Activated CD4-positive, alpha-beta T cell treated with anti-CD3 and anti-CD28 coated beads, Interleukin-2, amount 50 U/mL, for 16 hours (primary cell): ENCODE results near the gene CDCA4.
A peak's percentile ranks its signal among the peaks of the same experiment; 100 is the strongest.
"Not testable (repeated sequence)": the region's sequence is repeated elsewhere in the genome, so short reads cannot be mapped to it uniquely, and the experiment has no call there.

Experiments used
- DNase-seq: peaks from one replicate; pipeline ENCODE4 v3.0.0-alpha.2; 2020

The CDCA4 gene

GRCh38 chr14:105020815-105021655, at the start of gene CDCA4:
TSS of gene CDCA4 (minus strand) at chr14:105021083. CDS start at chr14:105011929, 9,154 bp downstream.
- DNase-seq: peak; percentile 98

DNA sequence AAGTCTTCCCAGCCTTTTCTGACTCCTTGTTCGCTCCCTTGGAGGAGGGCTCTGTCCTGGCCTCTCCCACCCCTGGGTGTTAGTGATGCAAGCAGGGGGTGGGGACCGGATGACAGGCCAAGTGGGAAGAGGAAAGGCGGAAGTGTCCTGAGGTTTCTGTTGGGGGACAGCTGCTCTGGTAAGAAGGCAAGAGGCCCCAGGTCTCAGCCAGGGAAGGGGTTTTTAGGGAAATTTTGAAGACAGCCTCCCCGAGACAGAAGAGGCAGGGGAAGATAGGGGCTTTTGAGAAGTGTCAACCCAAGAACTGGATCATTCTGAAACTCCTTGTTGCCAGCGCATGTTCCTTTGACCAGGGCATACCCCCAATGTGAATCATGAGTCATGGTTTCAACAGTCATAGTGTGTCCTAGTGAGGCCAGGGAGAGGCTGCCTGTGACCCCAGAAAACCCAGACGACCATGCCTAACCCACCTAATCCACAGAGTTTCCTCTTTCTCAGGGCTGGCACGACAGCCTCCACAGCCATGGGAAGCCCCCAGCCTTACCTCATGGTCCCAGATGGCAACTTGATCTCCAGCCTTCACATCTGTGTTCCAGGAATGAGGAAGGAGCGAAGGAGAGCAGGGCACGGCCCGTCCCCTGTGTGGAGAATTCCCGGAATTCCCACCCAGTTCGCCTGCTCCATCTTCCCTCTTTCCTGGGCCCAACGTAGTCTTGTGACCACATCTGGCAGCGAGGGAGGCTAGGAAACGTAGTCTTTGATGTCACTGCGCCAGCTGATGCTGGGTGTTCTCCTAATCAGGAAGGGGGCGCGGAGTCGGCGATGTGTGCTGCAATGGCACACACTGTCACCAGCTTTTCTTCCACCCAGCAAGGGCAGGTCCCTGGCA, 49.2 kb upstream of the CDCA4 start:
- peak; percentile 93 for DNase-seq

- DNase-seq: no peak
Observed at GRCh38 chr14:105069522-105069870, 48.6 kb upstream of the CDCA4 start.

DNA sequence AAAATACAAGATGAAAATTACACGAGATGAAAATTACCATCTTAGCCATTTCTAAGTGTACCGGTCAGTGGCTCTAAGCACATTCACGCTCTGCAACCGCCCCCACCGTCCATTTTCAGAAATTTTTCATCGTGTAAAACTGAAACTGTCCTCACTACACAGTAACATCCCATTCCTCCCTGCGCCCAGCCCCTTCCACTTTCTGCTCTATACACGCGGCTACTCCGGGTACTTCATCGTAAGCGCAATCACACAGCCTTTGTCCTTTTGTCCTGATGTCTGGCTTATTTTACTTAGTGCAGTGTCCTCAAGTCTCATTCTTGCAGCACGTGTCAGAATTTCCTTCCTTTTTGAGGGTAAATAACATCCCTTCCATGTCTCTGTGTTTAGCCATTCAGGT, 47.9 kb upstream of the CDCA4 start:
- no peak for DNase-seq

DNA sequence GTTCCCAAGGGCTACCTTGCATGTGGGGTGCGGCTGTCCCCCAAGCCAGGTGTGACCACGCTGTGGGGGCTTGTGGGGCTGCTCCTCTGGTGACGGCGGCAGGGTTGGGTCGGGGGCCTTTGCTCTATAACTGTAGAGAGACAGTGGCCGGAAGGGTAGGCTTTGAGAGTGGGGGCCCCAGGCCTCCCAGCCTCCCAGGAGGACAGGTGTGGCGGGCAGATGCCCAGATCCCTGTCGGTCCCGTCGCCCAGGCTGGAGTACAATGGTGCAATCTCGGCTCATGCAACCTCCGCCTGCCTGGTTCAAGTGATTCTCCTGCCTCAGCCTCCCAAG, 47.1 kb upstream of the CDCA4 start:
- no peak for DNase-seq

- peak; percentile 86 for DNase-seq
Observed at GRCh38 chr14:105067140-105067968, 46.5 kb upstream of the CDCA4 start.

GRCh38 chr14:105066240-105067071, 45.6 kb upstream of the CDCA4 start:
- no peak for DNase-seq

DNA sequence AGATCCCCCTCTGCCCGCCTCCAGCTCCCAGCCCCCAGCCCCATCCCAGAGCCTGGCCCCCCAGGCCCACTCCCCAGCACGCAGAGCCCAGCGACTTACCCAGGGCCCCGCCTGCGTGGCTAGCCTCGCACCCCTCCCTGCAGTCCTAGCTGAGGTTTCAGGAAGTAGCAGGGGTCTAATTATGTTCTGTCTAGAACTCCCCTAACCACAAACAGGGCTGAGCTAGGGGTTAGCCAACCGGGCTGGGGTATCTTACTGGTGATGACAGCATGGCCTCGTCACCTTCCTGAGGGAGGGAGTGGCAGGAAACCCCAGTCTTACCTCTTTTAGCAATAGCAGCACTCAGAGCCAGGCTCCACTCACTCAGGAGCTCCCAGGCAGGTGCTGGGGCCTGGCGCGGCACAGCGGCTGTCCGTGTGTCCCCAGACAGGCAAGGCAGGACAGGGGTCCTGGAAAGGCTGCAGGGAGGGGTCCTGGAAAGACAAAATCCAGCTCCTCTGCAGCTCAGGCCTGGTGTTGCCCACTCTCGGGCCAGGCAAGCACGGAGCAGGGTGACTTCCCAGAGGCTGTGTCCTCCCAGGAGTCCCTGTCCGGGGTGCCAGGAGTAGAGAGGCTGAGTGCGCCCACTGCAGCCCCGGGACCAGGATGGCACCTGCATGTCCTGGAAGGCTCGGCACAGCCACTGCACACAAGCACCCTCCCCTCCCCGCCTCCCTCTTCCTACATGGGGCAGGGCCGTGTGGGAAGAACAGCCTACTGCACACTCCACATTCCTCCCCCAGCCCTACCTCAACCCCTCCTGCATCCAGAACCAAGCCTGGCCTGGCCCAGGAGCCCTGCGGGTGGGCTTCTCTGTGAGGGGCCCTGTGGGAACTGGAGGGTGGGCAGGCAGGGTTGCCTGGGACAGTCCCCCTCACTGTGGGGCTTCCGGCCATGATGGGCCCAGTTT, 44.7 kb upstream of the CDCA4 start, which contains the start of gene GPR132:
Gene GPR132, minus strand, starts transcription at position 151 of the 949 bp plus-strand sequence. CDS start 10,010 bp downstream, outside the sequence.
- peak; percentile 97 for DNase-seq

- DNase-seq: peak; percentile 56
Observed at GRCh38 chr14:105064721-105065143, 43.8 kb upstream of the CDCA4 start.

DNA sequence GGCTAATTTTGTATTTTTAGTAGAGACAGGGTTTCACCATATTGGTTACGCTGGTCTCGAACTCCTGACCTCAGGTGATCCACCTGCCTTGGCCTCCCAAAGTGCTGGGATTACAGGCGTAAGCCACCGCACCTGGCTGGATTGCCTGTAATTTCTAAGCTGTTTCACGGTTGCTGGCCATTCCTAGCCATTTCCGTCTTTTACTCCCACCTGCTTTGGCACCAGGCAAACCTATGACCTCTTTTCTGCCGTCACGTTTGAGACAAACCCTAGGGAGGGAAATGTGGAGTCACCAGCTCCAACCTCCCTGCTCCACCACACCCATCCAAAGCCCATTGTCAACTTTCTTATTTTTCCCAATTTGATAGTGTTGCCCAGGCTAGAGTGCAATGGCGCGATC, 43.1 kb upstream of the CDCA4 start:
- DNase-seq: no peak

DNA sequence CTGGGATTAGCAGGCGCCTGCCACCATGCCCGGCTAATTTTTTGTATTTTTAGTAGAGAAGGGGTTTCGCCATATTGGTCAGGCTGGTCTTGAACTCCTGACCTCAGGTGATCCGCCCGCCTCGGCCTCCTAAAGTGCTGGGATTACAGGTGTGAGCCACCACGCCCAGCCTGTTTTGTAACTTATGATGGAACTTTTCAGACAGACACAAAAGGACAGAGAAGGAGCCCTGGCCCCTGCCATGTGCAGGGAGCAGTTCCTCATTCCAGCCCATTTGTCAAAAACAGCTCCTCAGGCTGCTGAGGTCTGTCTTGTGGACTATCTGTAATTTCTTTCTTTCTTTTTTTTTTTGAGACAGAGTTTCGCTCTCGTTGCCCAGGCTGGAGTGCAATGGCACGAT, 42.6 kb upstream of the CDCA4 start:
- not testable (repeated sequence) for DNase-seq

- no peak for DNase-seq
Observed at GRCh38 chr14:105063056-105063455, 42.2 kb upstream of the CDCA4 start.

DNA sequence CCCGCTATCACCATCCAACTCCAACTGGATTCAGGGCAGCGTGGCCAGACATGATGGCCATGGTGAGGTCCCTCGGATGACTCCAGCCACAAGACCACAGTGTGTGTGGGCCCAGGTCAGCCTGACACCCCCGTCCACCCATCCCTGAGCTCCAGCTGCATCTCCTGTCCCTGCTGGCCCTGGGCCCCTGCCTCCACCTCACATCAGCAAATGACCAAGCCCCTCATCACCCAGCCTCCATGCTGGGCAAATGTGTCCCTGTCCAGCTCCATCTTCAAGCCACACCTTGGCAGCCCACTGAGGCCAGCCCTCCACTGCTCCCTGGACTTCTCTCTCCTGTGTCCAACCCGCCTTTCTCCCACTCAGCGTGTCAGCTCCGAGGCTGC, 41.2 kb upstream of the CDCA4 start:
- no peak for DNase-seq

DNA sequence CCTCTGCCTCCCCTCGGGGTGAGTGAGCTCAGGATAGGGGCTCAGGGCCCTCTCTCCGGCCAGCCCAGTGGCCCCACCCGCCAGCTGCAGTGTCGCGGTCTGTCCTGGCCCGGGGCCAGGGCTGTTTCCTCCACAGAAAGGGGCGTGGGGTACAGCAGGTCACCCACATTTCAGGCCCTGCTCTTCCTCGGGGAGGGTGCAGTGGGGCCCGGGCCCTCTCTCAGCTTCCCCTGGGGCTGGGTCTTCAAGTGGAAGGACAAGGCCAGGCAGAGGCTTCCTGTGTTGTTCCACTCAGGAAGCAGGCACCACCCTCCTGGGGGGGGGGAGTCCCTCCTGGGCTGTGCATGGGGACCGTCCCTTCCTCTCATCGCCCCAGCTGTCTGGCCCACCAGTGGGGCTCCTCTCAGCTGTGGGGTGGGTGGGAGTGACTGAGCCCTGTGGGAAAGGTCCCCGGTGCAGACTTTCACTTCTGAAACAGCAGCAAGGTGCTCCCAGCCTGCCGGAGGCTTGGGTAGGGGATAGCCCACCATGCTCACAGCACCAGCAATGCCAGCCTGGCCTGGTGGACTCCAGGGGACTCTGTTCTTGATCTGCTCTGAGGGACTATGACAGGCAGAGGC, 40.7 kb upstream of the CDCA4 start:
- DNase-seq: peak; percentile 51

GRCh38 chr14:105060751-105061427, 40.0 kb upstream of the CDCA4 start:
- DNase-seq: peak; percentile 59

- no peak for DNase-seq
Observed at GRCh38 chr14:105059925-105060565, 39.2 kb upstream of the CDCA4 start.

- peak; percentile 45 for DNase-seq
Observed at GRCh38 chr14:105059035-105059924, 38.4 kb upstream of the CDCA4 start.

- DNase-seq: no peak
Observed at GRCh38 chr14:105058521-105059034, 37.7 kb upstream of the CDCA4 start.
